Amniotic stem cell (primary cell): Measurements from ENCODE around the gene VSIR.

Source experiments
- DNase-seq: peaks from one replicate; lab custom pipeline; 2025; lab: John Stamatoyannopoulos, UW

VSIR gene

GRCh38 chr10:71747039-71747531 lies 26.2 kb downstream of the VSIR start:
- DNase-seq = no peak

GRCh38 chr10:71746344-71747037 lies 26.8 kb downstream of the VSIR start:
- DNase-seq = no peak

- DNase-seq = no peak
Observed at GRCh38 chr10:71745664-71746250, 27.6 kb downstream of the VSIR start.

- no peak for DNase-seq
Observed at GRCh38 chr10:71744897-71745663, 28.2 kb downstream of the VSIR start.

- no peak for DNase-seq
Observed at GRCh38 chr10:71743866-71744265, 29.5 kb downstream of the VSIR start.

GRCh38 chr10:71743089-71743838 lies 30.1 kb downstream of the VSIR start:
- no peak for DNase-seq

- DNase-seq = no peak
Observed at GRCh38 chr10:71742301-71743088, 30.8 kb downstream of the VSIR start.

GRCh38 chr10:71741671-71742070 lies 31.6 kb downstream of the VSIR start:
- no peak for DNase-seq

- DNase-seq = no peak
Observed at GRCh38 chr10:71741029-71741428, 32.3 kb downstream of the VSIR start.

- DNase-seq = no peak
Observed at GRCh38 chr10:71740069-71740653, 33.2 kb downstream of the VSIR start.

- DNase-seq = no peak
Observed at GRCh38 chr10:71739358-71739900, 33.9 kb downstream of the VSIR start.

- no peak for DNase-seq
Observed at GRCh38 chr10:71737834-71738197, 35.5 kb downstream of the VSIR start.

- no peak for DNase-seq
Observed at GRCh38 chr10:71737001-71737833, 36.1 kb downstream of the VSIR start.

- DNase-seq = no peak
Observed at GRCh38 chr10:71736570-71736952, 36.8 kb downstream of the VSIR start.

- DNase-seq = no peak
Observed at GRCh38 chr10:71735709-71736569, 37.4 kb downstream of the VSIR start.

- no peak for DNase-seq
Observed at GRCh38 chr10:71734797-71735196, 38.5 kb downstream of the VSIR start.

- no peak for DNase-seq
Observed at GRCh38 chr10:71731791-71732190, 41.5 kb downstream of the VSIR start.

- no peak for DNase-seq
Observed at GRCh38 chr10:71729161-71729636, 44.1 kb downstream of the VSIR start.
